ENCODE results near the gene C2CD3. TPM values are rescaled to one million over a fixed set of nuclear protein-coding genes. Genes with fewer than 3 reads are reported as not detected.
A peak's percentile ranks its signal among the peaks of the same experiment; 100 is the strongest.

Gene C2CD3
- total and polyA plus RNA-seq, 10 donors: 5.7 to 49.2 (median 31.8) TPM

GRCh38 chr11:73968356-73968966 is 202.3 kb downstream of the C2CD3 start:
- TF ChIP-seq POLR2A (IDR thresholded peaks at IDR 0.05) (no peak), POLR2AphosphoS5 (IDR thresholded peaks at IDR 0.05) (peak; percentile 34 to 70 (median 60))
- Histone ChIP-seq H3K27ac (peak overlapping the region in 1 of 8 donors; percentile 97), H3K4me3 (no peak overlapping the region), H3K27me3 (replicated peaks in 1 of 7) (no peaks in the 10 kb centered on the region), H3K4me1 (peaks cover 3 to 75% (median 43%) of the 10 kb centered on the region in 6 donors), H3K36me3 (peaks cover 0 to 7% (median 0%) of the 10 kb centered on the region in 6 donors), H3K9me3 (no peaks in the 10 kb centered on the region)
- 86 to 95% (median 94%) methylated on average over 15 of the region's 15 CpGs for WGBS, 5 donors
- intact Hi-C loops (cut with DNase I; ENCODE audit: low total_unique reads): loop anchor here (10.0 kb wide), 1 partner anchor 206 kb away; the partner anchor contains the start of genes C2CD3 and PPME1
- peak; percentile 70 for DNase-seq

DNA sequence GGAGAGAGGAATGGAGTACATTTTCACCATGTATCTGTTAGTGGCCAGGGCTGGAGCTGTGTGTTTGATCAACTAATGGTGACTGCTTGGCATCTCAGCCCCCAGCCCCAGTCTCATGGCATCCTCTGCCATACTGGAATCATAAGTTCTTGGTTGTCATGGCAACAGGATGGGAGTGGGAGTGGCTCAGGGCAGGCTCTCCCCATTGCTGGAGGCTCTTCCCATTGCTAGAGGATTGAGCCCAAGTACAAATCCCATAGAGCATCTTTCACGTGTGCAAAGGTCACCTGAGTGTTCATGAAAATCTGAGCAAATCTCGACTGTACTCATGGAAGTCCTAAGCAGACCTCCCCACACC is 205.1 kb downstream of the C2CD3 start:
- no peak overlapping the region for H3K4me3 ChIP-seq
- peaks cover 0 to 48% (median 23%) of the 10 kb centered on the region in 6 donors for H3K4me1 ChIP-seq
- H3K9me3 ChIP-seq: no peaks in the 10 kb centered on the region
- H3K27me3 ChIP-seq (replicated peaks in 1 of 7): no peaks in the 10 kb centered on the region
- no peak for DNase-seq
- no peaks in the 10 kb centered on the region for H3K36me3 ChIP-seq
- 64 to 85% (median 67%) methylated on average over 2 of the region's 2 CpGs for WGBS, 5 donors
- H3K27ac ChIP-seq: no peak overlapping the region
- TF ChIP-seq CTCF (IDR thresholded peaks at IDR 0.05 in 8 of 11, conservative IDR thresholded peaks at IDR 0.05 in 3 of 11) (no peak), POLR2A (IDR thresholded peaks at IDR 0.05) (no peak), POLR2AphosphoS5 (IDR thresholded peaks at IDR 0.05) (no peak)
- intact Hi-C loops (cut with DNase I; ENCODE audit: low total_unique reads): loop anchor here (10.0 kb wide), 1 partner anchor 209 kb away; the partner anchor contains the start of genes C2CD3 and PPME1

DNA sequence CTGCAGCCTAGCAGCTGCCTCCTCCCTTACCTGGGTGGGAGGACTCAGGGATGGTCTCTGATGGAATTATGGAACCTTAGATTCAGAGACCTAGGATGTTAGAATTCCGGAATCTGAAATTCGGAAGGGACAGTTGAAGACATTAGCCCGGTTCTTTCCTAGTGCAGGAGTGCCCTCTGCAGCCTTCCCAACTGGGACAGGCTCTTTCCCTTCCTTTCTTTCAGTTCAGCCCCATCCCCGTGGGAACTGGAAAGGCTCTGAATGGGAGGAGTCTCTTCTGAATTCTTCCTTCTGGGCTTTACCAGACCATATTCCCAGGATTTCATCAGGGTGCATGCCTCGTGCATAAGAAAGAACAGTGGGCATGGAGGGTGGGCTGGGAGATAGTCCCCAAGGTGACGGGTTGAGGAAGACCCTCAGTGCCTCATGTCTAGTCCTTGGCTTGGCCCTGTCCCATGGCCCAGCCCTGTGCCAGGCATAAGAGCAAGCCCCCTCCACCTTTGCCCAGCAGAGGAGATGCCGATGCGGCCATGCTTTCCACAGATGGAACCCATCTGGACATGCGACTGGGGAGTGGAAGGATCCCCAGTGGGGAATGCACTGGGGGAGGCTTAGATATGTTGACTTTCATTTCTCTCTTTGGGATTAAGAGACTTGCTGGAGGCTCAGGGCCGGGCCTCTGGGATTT is 205.6 kb downstream of the C2CD3 start:
- no peak overlapping the region for H3K4me3 ChIP-seq
- TF ChIP-seq POLR2A (IDR thresholded peaks at IDR 0.05): no peak
- no peak for TF ChIP-seq POLR2AphosphoS5 (IDR thresholded peaks at IDR 0.05)
- TF ChIP-seq CTCF (IDR thresholded peaks at IDR 0.05 in 8 of 11, conservative IDR thresholded peaks at IDR 0.05 in 3 of 11): no peak
- peaks cover 0 to 43% (median 19%) of the 10 kb centered on the region in 6 donors for H3K4me1 ChIP-seq
- no peak for DNase-seq
- 71 to 82% (median 76%) methylated on average over 10 of the region's 10 CpGs for WGBS, 5 donors
- intact Hi-C loops (cut with DNase I; ENCODE audit: low total_unique reads): loop anchor here (10.0 kb wide), 1 partner anchor 210 kb away; the partner anchor contains the start of genes C2CD3 and PPME1
- no peaks in the 10 kb centered on the region for H3K9me3 ChIP-seq
- H3K27me3 ChIP-seq (replicated peaks in 1 of 7): no peaks in the 10 kb centered on the region
- H3K36me3 ChIP-seq: no peaks in the 10 kb centered on the region
- H3K27ac ChIP-seq: no peak overlapping the region

GRCh38 chr11:73963861-73964260 is 206.9 kb downstream of the C2CD3 start:
- Histone ChIP-seq H3K9me3 (no peaks in the 10 kb centered on the region), H3K27ac (no peak overlapping the region), H3K36me3 (no peaks in the 10 kb centered on the region), H3K4me3 (no peak overlapping the region), H3K4me1 (peaks cover 0 to 29% (median 8%) of the 10 kb centered on the region in 6 donors), H3K27me3 (replicated peaks in 1 of 7) (peaks cover 0 to under 1% (median 0%) of the 10 kb centered on the region in 7 donors)
- WGBS, 5 donors: 65 to 84% (median 80%) methylated on average over 8 of the region's 8 CpGs
- peak; percentile 43 for DNase-seq
- TF ChIP-seq CTCF (IDR thresholded peaks at IDR 0.05 in 8 of 11, conservative IDR thresholded peaks at IDR 0.05 in 3 of 11) (no peak), POLR2AphosphoS5 (IDR thresholded peaks at IDR 0.05) (no peak), POLR2A (IDR thresholded peaks at IDR 0.05) (no peak)
- intact Hi-C loops (cut with DNase I; ENCODE audit: low total_unique reads): loop anchor here (10.0 kb wide), 1 partner anchor 211 kb away; the partner anchor contains the start of genes C2CD3 and PPME1

Small RNA genes lying within 50 kb of the gene (small RNA-seq; reads per million reads assigned to genes)
- gene AP002392.1: 0 reads per million in 4 donors

Other genes starting within 250 kb of the C2CD3 start
- under 1 TPM in 1 of 7 donors, not detected in 6; 0.32 TPM for gene DNAJB13, start 220.0 kb downstream of the C2CD3 start, total RNA-seq
- under 1 TPM in 2 of 3 donors, not detected in 1; 0.04 to 0.06 TPM for gene DNAJB13, start 220.0 kb downstream of the C2CD3 start, polyA plus RNA-seq
- gene UCP2, start 188.2 kb downstream of the C2CD3 start, total RNA-seq: 100 to 1,000 TPM; 369 to 556 (median 427) TPM
- gene UCP2, start 188.2 kb downstream of the C2CD3 start, polyA plus RNA-seq: 100 to 1,000 TPM; 209 to 281 (median 275) TPM
- gene UCP3, start 161.9 kb downstream of the C2CD3 start, total RNA-seq: 1 to 10 TPM; 2.0 to 7.1 (median 4.8) TPM
- gene UCP3, start 161.9 kb downstream of the C2CD3 start, polyA plus RNA-seq: 1 to 10 TPM in 2 of 3 donors, under 1 TPM in 1; 0.68 to 2.6 (median 1.5) TPM
- 10 to 100 TPM; 13.1 to 32.0 (median 23.7) TPM for gene PPME1, start 287 bp upstream of the C2CD3 start, total RNA-seq
- 10 to 100 TPM in 1 of 3 donors, 1 to 10 TPM in 2; 5.9 to 10.1 (median 7.9) TPM for gene PPME1, start 287 bp upstream of the C2CD3 start, polyA plus RNA-seq
- gene P4HA3, start 140.6 kb upstream of the C2CD3 start, total RNA-seq: under 1 TPM in 1 of 7 donors, not detected in 6; 0.44 TPM
- under 1 TPM in 1 of 3 donors, not detected in 2; 0.39 TPM for gene P4HA3, start 140.6 kb upstream of the C2CD3 start, polyA plus RNA-seq
- gene PGM2L1, start 227.4 kb upstream of the C2CD3 start, total RNA-seq: 1 to 10 TPM; 4.6 to 7.1 (median 5.5) TPM
- under 1 TPM; 0.37 to 0.99 (median 0.76) TPM for gene PGM2L1, start 227.4 kb upstream of the C2CD3 start, polyA plus RNA-seq